Bone marrow (tissue), 2 donors: ENCODE data around the gene CCDC85C.

Experiments
- DNase-seq, 2 donors: peaks; one replicate each; lab custom pipeline; 2025; lab: John Stamatoyannopoulos, UW

CCDC85C gene

GRCh38 chr14:99589651-99590530, 14.1 kb downstream of the CCDC85C start:
- DNase-seq, result no peak

- no peak for DNase-seq
These were observed 15.0 kb downstream of the CCDC85C start for GRCh38 chr14:99589031-99589441.

- DNase-seq, result no peak
These were observed 16.3 kb downstream of the CCDC85C start for GRCh38 chr14:99587460-99588278.

GRCh38 chr14:99586761-99587459, 17.1 kb downstream of the CCDC85C start:
- DNase-seq, result no peak

- no peak for DNase-seq
These were observed 17.8 kb downstream of the CCDC85C start for GRCh38 chr14:99586054-99586760.

- DNase-seq, result no peak
These were observed 19.2 kb downstream of the CCDC85C start for GRCh38 chr14:99584823-99585222.

GRCh38 chr14:99581938-99582337, 22.1 kb downstream of the CCDC85C start:
- no peak for DNase-seq

- no peak for DNase-seq
These were observed 22.6 kb downstream of the CCDC85C start for GRCh38 chr14:99581374-99581773.

- no peak for DNase-seq
These were observed 24.0 kb downstream of the CCDC85C start for GRCh38 chr14:99579903-99580571.

- DNase-seq, result no peak
These were observed 24.7 kb downstream of the CCDC85C start for GRCh38 chr14:99579120-99579836.

- no peak for DNase-seq
These were observed 25.4 kb downstream of the CCDC85C start for GRCh38 chr14:99578541-99579101.

- no peak for DNase-seq
These were observed 27.0 kb downstream of the CCDC85C start for GRCh38 chr14:99576761-99577705.

GRCh38 chr14:99576304-99576703, 27.7 kb downstream of the CCDC85C start:
- DNase-seq, result no peak

- no peak for DNase-seq
These were observed 28.7 kb downstream of the CCDC85C start for GRCh38 chr14:99575043-99576023.

GRCh38 chr14:99574099-99574880, 29.7 kb downstream of the CCDC85C start:
- no peak for DNase-seq

GRCh38 chr14:99573436-99574098, 30.4 kb downstream of the CCDC85C start:
- DNase-seq, result no peak

GRCh38 chr14:99573000-99573330, 31.0 kb downstream of the CCDC85C start:
- no peak for DNase-seq
